Activated CD4-positive, alpha-beta T cell treated with anti-CD3 and anti-CD28 coated beads, Interleukin-2, amount 10 ng/mL, durations not matched to agents 7 days and 5 days (primary cell): ENCODE data around the gene CPNE6. TPM values are rescaled to one million over a fixed set of nuclear protein-coding genes. Genes with fewer than 3 reads are reported as not detected.

Experiments
- CTCF ChIA-PET: fragments of 350-600 bp; sonication (Branson Sonifier 250); formaldehyde crosslinking; loops from one replicate; lab custom pipeline; 2021; ENCODE audit warnings: antibody characterized with exemption; lab: Charles Lee
- POLR2A ChIA-PET: fragments of 350-600 bp; sonication (Branson Sonifier 250); formaldehyde crosslinking; loops from one replicate; lab custom pipeline; 2021; ENCODE audit warnings: antibody characterized with exemption; lab: Charles Lee
- DNase-seq: peaks from one replicate; pipeline ENCODE4 v3.0.0-alpha.2; 2020
- H3K27ac Mint-ChIP-seq: one replicate; pipeline ENCODE4 v1.8.0; 2021; ENCODE audit warnings: mild to moderate bottlenecking, moderate library complexity, mixed read lengths
- H3K27me3 Mint-ChIP-seq: one replicate; pipeline ENCODE4 v1.8.0; 2021; ENCODE audit warnings: mixed read lengths
- H3K36me3 Mint-ChIP-seq: one replicate; pipeline ENCODE4 v1.8.0; 2021; ENCODE audit warnings: low read depth, mixed read lengths
- H3K4me1 Mint-ChIP-seq: one replicate; pipeline ENCODE4 v1.8.0; 2021; ENCODE audit warnings: mixed read lengths
- H3K4me3 Mint-ChIP-seq: one replicate; pipeline ENCODE4 v1.8.0; 2021; ENCODE audit warnings: mild to moderate bottlenecking, moderate library complexity, mixed read lengths
- H3K9me3 Mint-ChIP-seq: one replicate; pipeline ENCODE4 v1.8.0; 2021; ENCODE audit warnings: mixed read lengths
- total RNA-seq, 2 experiments: library from RNA; stranded (reverse); gene quantifications; one replicate each; pipeline ENCODE4 v1.2.3, GENCODE V29; 2021

CPNE6 gene
- total RNA-seq, 2 experiments from 2014 or later = not detected

DNA sequence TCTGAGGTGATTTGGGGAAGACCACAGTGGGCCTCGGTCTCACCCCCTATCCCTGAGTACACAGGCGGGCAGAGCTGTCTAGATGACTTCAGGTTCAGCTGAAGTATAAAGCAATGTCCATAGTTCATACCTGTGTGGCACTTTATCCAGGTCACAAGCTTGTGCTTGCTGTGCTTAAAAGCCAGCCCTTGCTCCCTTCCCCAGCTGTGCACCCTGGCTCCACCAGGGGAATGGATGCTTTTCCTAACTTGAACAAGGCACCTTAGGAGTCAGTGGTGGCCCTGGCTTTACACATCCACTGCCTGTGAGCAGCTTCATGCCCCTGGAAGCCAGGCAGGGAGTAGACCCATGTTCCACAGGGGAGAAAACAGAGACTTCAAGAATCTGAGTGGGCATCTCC, 14.1 kb upstream of the CPNE6 start:
- no peak for DNase-seq
- H3K27ac Mint-ChIP-seq = no peak overlapping the region
- ChIA-PET POLR2A (interaction anchor here (1.0 kb wide), 1 partner anchor 52 kb away, joined by 4 read pairs; no protein-coding TSS in a partner anchor), CTCF (interaction anchor here (0.8 to 1.3 kb wide), 3 partner anchors 11 to 51 kb away, joined by 3 read pairs; no protein-coding TSS in a partner anchor)
- no peaks in the 10 kb centered on the region for H3K36me3 Mint-ChIP-seq
- H3K9me3 Mint-ChIP-seq = no peaks in the 10 kb centered on the region
- H3K27me3 Mint-ChIP-seq = peaks cover 19% of the 10 kb centered on the region
- H3K4me3 Mint-ChIP-seq = no peak overlapping the region
- H3K4me1 Mint-ChIP-seq = peaks cover 18% of the 10 kb centered on the region

DNA sequence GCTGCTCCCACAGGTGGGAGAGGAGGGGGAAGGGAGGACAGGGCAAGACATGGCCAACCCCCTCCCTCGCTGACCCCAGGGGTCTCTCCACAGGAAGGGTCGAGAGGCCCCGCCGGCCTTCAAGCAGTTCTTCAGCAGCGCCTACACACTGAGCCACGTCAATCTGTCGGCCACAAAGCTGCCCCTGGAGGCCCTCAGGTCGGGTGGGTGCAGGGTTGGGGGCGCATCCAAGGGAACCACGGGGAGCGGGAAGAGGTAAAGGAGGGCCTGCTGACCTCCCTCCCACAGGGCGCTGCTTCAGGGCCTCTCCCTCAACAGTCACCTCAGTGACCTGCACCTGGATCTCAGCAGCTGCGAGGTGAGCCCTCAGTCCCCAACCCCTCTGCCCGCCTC, 13.5 kb upstream of the CPNE6 start:
- Mint-ChIP-seq H3K4me3 (no peak overlapping the region), H3K9me3 (no peaks in the 10 kb centered on the region), H3K36me3 (no peaks in the 10 kb centered on the region), H3K4me1 (peaks cover 13% of the 10 kb centered on the region), H3K27ac (no peak overlapping the region), H3K27me3 (peaks cover 16% of the 10 kb centered on the region)
- CTCF ChIA-PET = interaction anchor here (1.3 kb wide), 1 partner anchor 13 kb away, joined by 3 read pairs; no protein-coding TSS in a partner anchor
- no peak for DNase-seq
- POLR2A ChIA-PET = interaction anchor here (1.0 kb wide), 1 partner anchor 51 kb away, joined by 4 read pairs; no protein-coding TSS in a partner anchor

DNA sequence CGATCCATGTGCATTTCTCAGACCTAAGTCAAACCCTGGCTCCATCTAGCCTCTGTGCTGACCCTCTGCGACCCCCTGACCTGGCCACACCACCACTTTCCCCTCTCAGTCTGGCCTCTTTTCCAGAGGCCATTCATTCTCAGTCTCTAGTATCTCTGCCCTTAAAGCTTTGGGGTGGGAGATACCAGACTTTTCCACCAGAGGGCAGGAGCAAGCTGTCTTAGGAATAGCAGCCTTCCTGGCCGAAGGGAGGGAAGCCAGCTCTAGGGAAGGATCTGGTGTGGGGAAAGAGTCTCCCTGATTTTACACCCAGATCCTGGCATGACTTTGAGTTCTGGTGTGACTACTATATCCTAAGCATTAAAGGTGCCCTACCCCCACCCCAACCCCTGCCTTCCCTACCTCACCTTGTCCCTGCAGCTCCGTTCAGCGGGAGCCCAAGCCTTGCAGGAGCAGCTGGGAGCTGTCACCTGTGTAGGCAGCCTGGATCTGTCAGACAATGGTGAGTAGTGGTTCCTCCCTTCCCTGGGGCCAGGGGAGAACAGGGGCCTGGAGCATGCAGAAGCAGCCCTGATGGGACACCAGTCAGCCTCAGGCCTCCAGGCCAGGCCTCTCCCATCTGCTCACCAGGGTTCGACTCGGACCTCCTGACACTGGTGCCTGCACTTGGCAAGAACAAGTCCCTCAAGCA, 13.0 kb upstream of the CPNE6 start:
- H3K9me3 Mint-ChIP-seq = no peaks in the 10 kb centered on the region
- peak; percentile 70 for DNase-seq
- POLR2A ChIA-PET = no interaction called here
- peak overlapping the region; percentile 83 for H3K27ac Mint-ChIP-seq
- no peaks in the 10 kb centered on the region for H3K36me3 Mint-ChIP-seq
- H3K4me1 Mint-ChIP-seq = peaks cover 7% of the 10 kb centered on the region
- H3K27me3 Mint-ChIP-seq = peaks cover 10% of the 10 kb centered on the region
- CTCF ChIA-PET = interaction anchor here (1.3 kb wide), 1 partner anchor 12 kb away, joined by 3 read pairs; no protein-coding TSS in a partner anchor
- no peak overlapping the region for H3K4me3 Mint-ChIP-seq

DNA sequence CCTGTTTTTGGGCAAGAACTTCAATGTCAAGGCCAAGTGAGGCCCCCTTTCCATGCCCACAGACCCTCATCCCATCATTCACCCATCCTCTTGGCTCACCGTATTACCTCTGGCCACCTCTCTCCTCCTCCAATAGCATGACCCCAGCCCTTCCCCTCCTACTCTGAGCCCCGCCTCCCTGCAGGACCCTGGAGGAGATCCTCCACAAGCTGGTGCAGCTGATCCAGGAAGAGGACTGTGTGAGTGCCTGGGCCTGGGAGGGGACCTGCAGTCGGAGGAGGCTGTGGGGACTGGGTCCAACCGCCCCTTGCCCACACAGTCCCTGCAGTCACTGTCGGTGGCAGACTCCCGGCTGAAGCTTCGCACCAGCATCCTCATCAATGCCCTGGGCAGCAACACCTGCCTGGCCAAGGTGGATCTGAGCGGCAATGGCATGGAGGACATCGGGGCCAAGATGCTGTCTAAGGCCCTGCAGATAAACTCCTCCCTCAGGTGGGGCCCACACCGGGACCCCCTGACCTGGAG, 12.3 kb upstream of the CPNE6 start:
- DNase-seq = no peak
- Mint-ChIP-seq H3K27ac (no peak overlapping the region), H3K9me3 (no peaks in the 10 kb centered on the region), H3K4me1 (peaks cover 4% of the 10 kb centered on the region), H3K4me3 (no peak overlapping the region), H3K27me3 (peaks cover 5% of the 10 kb centered on the region), H3K36me3 (no peaks in the 10 kb centered on the region)
- ChIA-PET POLR2A (no interaction called here), CTCF (no interaction called here)

DNA sequence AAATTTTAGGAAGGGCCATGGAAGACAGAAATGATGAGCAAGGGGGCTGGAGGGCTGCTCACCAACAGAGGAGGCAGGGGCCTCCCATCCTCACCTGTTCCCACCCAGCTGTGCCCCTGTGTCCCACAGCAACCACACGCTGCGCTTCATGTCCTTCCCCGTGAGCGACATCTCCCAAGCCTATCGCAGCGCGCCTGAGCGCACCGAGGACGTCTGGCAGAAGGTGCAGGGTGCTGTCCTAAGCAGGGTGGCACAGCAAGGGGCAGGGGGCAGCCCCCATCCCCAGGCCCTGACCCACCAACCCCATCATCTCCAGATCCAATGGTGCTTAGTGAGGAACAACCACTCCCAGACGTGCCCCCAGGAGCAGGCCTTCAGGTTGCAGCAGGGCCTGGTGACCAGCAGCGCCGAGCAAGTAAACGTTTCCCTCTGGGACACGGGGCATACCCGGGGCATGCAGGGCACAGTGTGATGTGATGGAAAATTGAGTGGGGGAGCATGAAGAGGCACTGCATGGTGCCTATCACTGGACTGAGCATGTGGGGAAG, 11.4 kb upstream of the CPNE6 start:
- H3K9me3 Mint-ChIP-seq = no peaks in the 10 kb centered on the region
- peaks cover 2% of the 10 kb centered on the region for H3K27me3 Mint-ChIP-seq
- no peak overlapping the region for H3K27ac Mint-ChIP-seq
- no peak overlapping the region for H3K4me3 Mint-ChIP-seq
- POLR2A ChIA-PET = no interaction called here
- CTCF ChIA-PET = no interaction called here
- no peak for DNase-seq
- no peaks in the 10 kb centered on the region for H3K36me3 Mint-ChIP-seq
- peaks cover 4% of the 10 kb centered on the region for H3K4me1 Mint-ChIP-seq

DNA sequence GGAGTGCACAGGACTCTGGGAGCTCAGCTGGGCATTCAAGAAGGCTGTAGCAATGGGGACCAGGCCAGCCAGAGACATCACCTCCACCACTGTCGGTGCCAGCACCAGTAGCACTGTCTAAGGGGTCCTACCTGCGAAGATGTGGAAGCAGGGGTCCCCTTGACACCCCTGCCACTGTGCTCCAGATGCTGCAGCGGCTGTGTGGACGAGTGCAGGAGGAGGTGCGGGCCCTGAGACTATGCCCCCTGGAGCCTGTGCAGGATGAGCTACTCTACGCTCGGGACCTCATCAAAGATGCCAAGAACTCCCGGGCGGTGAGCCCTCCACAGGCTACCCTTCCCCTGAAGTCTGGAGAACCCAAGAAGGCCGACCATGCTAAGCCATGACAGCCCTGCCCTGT, 10.9 kb upstream of the CPNE6 start:
- Mint-ChIP-seq H3K9me3 (no peaks in the 10 kb centered on the region), H3K27ac (no peak overlapping the region), H3K4me1 (peaks cover 4% of the 10 kb centered on the region), H3K27me3 (peaks cover 2% of the 10 kb centered on the region), H3K36me3 (no peaks in the 10 kb centered on the region), H3K4me3 (no peak overlapping the region)
- ChIA-PET CTCF (interaction anchor here (0.6 kb wide), 1 partner anchor 48 kb away, joined by 3 read pairs; no protein-coding TSS in a partner anchor), POLR2A (interaction anchor here (0.5 kb wide), 1 partner anchor 9 kb away, joined by 3 read pairs; the partner anchor contains the start of gene CARMIL3)
- DNase-seq = no peak

DNA sequence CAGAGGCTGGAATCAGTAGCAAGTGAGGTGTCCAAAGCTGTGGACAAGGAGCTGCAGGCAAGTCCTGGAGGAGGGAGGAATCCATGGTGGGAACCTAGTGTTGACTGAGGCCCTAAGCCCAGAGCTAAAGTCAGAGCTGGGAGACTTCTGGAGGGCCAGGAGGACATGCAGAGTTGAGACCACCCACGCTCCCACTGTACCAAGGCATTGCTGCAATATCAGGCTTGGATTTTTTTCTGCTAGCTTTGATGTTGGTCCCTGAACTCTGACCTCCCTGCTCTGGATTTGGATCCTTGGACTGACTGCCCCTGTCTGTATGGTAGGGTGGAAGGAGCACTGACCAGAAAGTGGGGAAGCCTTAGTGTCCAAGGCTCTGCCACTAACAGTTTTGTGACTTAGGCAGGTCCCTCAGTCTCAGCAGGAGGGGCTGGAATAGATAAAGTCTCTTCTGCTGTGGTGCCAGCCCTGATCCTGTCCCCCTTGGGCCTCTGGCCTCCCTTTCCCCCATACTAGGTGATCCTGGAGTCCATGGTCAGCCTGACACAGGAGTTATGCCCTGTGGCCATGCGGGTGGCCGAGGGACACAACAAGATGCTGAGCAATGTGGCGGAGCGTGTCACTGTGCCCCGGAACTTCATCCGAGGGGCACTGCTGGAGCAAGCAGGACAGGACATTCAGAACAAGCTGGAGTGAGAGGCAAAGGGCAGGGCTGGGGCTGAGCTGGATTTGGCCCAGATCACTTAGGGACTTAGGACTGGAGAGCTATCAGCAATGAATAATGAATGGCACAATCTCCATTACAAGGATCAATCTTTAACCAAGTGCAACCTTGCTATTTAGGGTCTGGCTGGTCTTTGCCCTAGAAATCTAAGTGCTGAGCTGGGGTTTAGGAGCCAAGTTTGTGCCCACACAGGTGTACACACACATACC, 10.1 kb upstream of the CPNE6 start:
- POLR2A ChIA-PET = interaction anchor here (0.5 kb wide), 1 partner anchor 10 kb away, joined by 3 read pairs; the partner anchor contains the start of gene CARMIL3

DNA sequence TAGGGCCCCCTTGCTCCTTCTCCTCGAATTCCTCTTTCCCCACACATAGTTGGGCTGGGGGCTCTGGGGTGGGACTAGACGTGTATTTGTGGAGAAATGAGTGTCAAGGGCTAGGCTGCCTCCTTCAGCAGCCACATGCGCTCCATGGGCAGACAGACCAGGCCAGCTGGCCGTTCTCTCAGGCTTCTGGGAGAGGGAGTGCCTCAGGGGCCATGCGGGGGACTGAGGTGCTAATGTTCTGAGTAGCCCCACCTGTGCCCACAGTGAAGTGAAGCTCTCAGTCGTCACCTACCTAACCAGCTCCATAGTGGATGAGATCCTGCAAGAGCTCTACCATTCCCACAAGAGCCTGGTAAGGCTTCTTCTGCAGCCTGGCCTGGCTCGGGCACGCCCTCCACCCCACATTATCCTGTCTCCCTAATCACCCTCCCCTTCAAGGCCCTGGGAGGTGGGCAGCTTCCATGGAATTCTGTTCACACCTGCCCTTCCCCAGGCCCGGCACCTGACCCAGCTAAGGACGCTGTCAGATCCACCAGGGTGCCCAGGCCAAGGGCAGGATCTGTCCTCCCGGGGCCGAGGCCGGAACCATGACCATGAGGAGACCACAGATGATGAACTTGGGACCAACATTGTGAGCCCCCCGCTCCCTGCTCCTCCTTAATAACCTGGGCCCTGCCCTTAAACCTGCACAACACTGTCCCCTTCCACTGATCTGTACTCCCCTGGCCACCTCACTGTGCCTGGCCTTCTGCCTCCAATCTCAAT, 9.0 kb upstream of the CPNE6 start:
- H3K9me3 Mint-ChIP-seq = no peaks in the 10 kb centered on the region
- H3K27me3 Mint-ChIP-seq = peaks cover 2% of the 10 kb centered on the region
- H3K4me1 Mint-ChIP-seq = peaks cover 4% of the 10 kb centered on the region
- ChIA-PET CTCF (interaction anchor here (1.0 to 1.5 kb wide), 3 partner anchors 11 to 20 kb away, joined by 3 to 4 read pairs (median 3); partner anchors contain the start of gene CARMIL3), POLR2A (no interaction called here)
- H3K4me3 Mint-ChIP-seq = no peak overlapping the region
- no peak for DNase-seq
- H3K36me3 Mint-ChIP-seq = no peaks in the 10 kb centered on the region
- H3K27ac Mint-ChIP-seq = no peak overlapping the region

More for the DNA sequence above, 10.1 kb upstream of the CPNE6 start:
- Mint-ChIP-seq H3K27me3 (peaks cover 2% of the 10 kb centered on the region), H3K9me3 (no peaks in the 10 kb centered on the region), H3K4me3 (no peak overlapping the region), H3K4me1 (peaks cover 4% of the 10 kb centered on the region), H3K27ac (peak overlapping the region; percentile 76), H3K36me3 (no peaks in the 10 kb centered on the region)
- DNase-seq = no peak
- CTCF ChIA-PET = interaction anchor here (0.6 to 1.5 kb wide), 4 partner anchors 10 to 395 kb away, joined by 3 to 4 read pairs (median 4); partner anchors contain the start of gene CARMIL3

DNA sequence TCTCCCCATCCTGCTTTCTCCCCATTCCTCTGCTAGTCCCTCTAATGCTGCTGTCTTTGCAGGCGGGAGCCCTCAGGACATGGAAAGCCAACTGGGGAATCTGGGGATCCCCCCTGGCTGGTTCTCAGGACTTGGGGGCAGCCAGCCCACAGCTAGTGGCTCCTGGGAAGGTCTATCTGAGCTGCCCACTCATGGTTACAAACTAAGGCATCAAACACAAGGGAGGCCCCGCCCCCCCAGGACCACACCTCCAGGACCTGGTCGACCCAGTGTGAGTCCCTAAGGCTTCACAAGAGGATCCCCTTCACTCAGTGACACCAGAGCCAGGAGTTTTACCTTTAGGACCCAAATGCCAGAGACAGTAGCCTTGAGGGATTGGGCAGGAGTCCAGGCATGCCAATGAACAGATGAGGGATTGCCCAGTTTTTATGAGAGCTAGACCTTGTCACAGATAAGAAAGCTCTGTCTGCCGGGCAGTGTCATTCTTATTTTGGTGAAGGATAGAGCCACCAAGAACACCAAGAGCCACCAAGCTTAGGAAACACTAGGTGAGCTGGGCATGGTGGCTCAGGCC, 8.0 kb upstream of the CPNE6 start:
- Mint-ChIP-seq H3K27me3 (no peaks in the 10 kb centered on the region), H3K9me3 (no peaks in the 10 kb centered on the region)
- CTCF ChIA-PET = no interaction called here

DNA sequence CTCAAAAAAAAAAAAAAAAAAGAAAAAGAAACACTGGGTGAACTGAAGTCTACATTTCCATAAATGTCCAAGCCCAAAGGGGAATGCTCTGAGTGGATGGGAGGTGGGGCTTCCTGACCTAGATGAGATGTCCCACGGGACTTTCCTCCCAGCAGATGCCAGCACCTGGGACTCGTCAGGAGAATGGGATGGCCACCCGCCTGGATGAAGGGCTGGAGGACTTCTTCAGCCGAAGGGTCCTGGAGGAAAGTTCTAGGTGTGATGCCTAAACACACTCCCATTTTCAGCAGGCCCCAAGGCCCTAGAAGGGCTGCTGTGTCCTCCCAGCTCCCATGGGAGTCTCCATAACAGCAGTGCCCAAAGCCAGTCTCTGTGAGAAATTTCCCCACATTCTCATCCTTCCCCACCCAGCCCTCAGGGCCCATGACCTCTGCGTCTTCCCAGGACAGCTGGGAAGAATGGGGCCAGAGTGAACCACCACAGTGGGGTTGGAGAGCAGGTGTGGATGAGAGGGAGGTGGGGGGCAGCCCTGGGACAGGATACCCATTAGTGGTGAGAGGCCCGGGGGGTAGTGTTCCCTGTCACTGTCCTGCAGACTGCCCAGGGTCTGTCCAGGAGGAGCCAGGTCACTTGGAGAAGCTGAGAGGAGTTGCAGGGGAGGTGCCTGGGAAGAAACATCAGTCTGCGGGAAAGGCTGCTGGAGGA, 7.1 kb upstream of the CPNE6 start:
- CTCF ChIA-PET = no interaction called here
- Mint-ChIP-seq H3K4me1 (no peaks in the 10 kb centered on the region), H3K36me3 (no peaks in the 10 kb centered on the region), H3K9me3 (no peaks in the 10 kb centered on the region), H3K4me3 (no peak overlapping the region), H3K27ac (no peak overlapping the region), H3K27me3 (no peaks in the 10 kb centered on the region)
- DNase-seq = no peak
- POLR2A ChIA-PET = no interaction called here

More for the DNA sequence above, 8.0 kb upstream of the CPNE6 start:
- POLR2A ChIA-PET = no interaction called here
- H3K4me3 Mint-ChIP-seq = no peak overlapping the region
- no peak overlapping the region for H3K27ac Mint-ChIP-seq
- H3K4me1 Mint-ChIP-seq = peaks cover 1% of the 10 kb centered on the region
- H3K36me3 Mint-ChIP-seq = no peaks in the 10 kb centered on the region
- no peak for DNase-seq

DNA sequence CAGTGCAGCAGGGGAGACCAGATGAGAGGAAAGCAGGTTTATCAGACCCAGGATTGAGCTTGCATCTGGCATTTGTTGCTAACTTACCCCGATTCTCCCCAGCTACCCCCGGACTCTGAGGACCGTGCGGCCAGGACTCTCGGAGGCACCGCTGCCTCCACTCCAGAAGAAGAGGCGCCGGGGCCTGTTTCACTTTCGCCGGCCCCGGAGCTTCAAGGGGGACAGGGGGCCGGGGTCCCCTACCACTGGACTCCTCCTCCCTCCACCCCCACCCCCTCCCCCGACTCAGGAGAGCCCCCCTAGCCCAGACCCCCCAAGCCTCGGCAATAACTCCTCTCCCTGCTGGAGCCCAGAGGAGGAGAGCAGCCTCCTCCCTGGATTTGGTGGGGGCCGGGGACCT, 6.5 kb upstream of the CPNE6 start:
- no peaks in the 10 kb centered on the region for H3K4me1 Mint-ChIP-seq
- ChIA-PET CTCF (no interaction called here), POLR2A (no interaction called here)
- no peak for DNase-seq
- H3K4me3 Mint-ChIP-seq = no peak overlapping the region
- H3K27ac Mint-ChIP-seq = no peak overlapping the region
- H3K9me3 Mint-ChIP-seq = no peaks in the 10 kb centered on the region
- H3K36me3 Mint-ChIP-seq = no peaks in the 10 kb centered on the region
- H3K27me3 Mint-ChIP-seq = no peaks in the 10 kb centered on the region
